ENCODE measurements around the gene RPL39. TPM values are rescaled to one million over a fixed set of nuclear protein-coding genes. Genes with fewer than 3 reads are reported as not detected.

Gene RPL39
- polyA plus RNA-seq, 1 experiment = 2,333 TPM

GRCh38 chrX:119801253-119802221 lies 10.1 kb upstream of the RPL39 start:
- no peak overlapping the region for H3K4me3 ChIP-seq (ENCODE audit: low read depth, low read length)

DNA sequence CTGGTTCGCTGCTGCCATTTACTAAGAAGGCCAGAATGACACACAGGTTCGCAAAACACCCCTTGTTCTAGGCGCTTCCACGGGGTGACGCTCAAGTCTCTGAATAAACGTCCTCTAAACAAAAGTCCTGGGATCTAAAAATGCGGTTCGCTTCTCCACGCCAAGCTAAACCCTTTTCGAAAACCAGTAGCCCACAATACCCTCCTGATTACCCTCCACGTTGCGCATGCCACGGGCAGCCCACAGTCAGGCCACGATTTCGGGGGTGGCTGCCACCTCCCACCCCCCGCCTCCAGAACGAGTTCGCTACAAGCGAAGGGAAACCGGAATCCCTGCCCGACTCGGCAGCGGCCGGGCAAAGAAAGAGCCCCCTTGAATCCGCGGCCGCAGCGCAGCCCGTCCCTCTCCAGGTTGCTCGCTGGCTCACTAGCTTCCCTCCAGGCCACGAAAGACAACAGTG lies 423 bp downstream of the RPL39 start:
- H3K27me3 ChIP-seq (ENCODE audit: control insufficient read depth, insufficient read depth, low read length) = no peaks in the 10 kb centered on the region
- TF ChIP-seq CTCF (IDR thresholded peaks at IDR 0.05; ENCODE audit: low read depth, low read length) = no peak; the same call in 1 of the 2 replicates
- DNase-seq (ENCODE audit: low read depth, low spot score) = no peak
- peak overlapping the region; percentile 75 for H3K27ac ChIP-seq (ENCODE audit: low read depth, low read length)
- ChIA-PET POLR2A (interaction anchor here (0.5 to 1.9 kb wide), 14 partner anchors 11 to 460 kb away, joined by 3 to 28 read pairs (median 4); partner anchors contain the start of genes NDUFA1, RNF113A, SOWAHD and UPF3B), CTCF (interaction anchor here (0.5 to 1.8 kb wide), 3 partner anchors 37 to 279 kb away, joined by 3 to 4 read pairs (median 3); partner anchors contain the start of gene UPF3B)
- H3K4me3 ChIP-seq (ENCODE audit: low read depth, low read length) = peak overlapping the region; percentile 75
- no peaks in the 10 kb centered on the region for H3K9me3 ChIP-seq (ENCODE audit: control insufficient read depth, insufficient read depth, low read length)

More at GRCh38 chrX:119801253-119802221, 10.1 kb upstream of the RPL39 start:
- no peak for DNase-seq (ENCODE audit: low read depth, low spot score)
- Histone ChIP-seq H3K27me3 (ENCODE audit: control insufficient read depth, insufficient read depth, low read length) (no peaks in the 10 kb centered on the region), H3K27ac (ENCODE audit: low read depth, low read length) (no peak overlapping the region), H3K9me3 (ENCODE audit: control insufficient read depth, insufficient read depth, low read length) (no peaks in the 10 kb centered on the region)
- CTCF ChIA-PET = no interaction called here
- POLR2A ChIA-PET = no interaction called here
- TF ChIP-seq CTCF (IDR thresholded peaks at IDR 0.05; ENCODE audit: low read depth, low read length) = no peak

GRCh38 chrX:119784747-119785446 lies 6.5 kb downstream of the RPL39 start:
- no peak overlapping the region for H3K27ac ChIP-seq (ENCODE audit: low read depth, low read length)
- no peaks in the 10 kb centered on the region for H3K27me3 ChIP-seq (ENCODE audit: control insufficient read depth, insufficient read depth, low read length)
- TF ChIP-seq CTCF (IDR thresholded peaks at IDR 0.05; ENCODE audit: low read depth, low read length) = peak; percentile 59
- H3K9me3 ChIP-seq (ENCODE audit: control insufficient read depth, insufficient read depth, low read length) = no peaks in the 10 kb centered on the region
- POLR2A ChIA-PET = interaction anchor here (0.7 to 1.1 kb wide), 5 partner anchors 10 to 178 kb away, joined by 3 to 13 read pairs (median 4); partner anchors contain the start of genes SEPTIN6 and UPF3B
- no peak for DNase-seq (ENCODE audit: low read depth, low spot score)
- CTCF ChIA-PET = interaction anchor here (0.6 to 1.1 kb wide), 8 partner anchors 23 to 271 kb away, joined by 3 to 5 read pairs (median 4); partner anchors contain the start of gene UPF3B
- no peak overlapping the region for H3K4me3 ChIP-seq (ENCODE audit: low read depth, low read length)

- H3K4me3 ChIP-seq (ENCODE audit: low read depth, low read length) = no peak overlapping the region
- no peaks in the 10 kb centered on the region for H3K27me3 ChIP-seq (ENCODE audit: control insufficient read depth, insufficient read depth, low read length)
- POLR2A ChIA-PET = no interaction called here
- DNase-seq (ENCODE audit: low read depth, low spot score) = no peak
- TF ChIP-seq CTCF (IDR thresholded peaks at IDR 0.05; ENCODE audit: low read depth, low read length) = no peak
- CTCF ChIA-PET = interaction anchor here (1.0 kb wide), 1 partner anchor 173 kb away, joined by 3 read pairs; no protein-coding TSS in a partner anchor
- no peak overlapping the region for H3K27ac ChIP-seq (ENCODE audit: low read depth, low read length)
- H3K9me3 ChIP-seq (ENCODE audit: control insufficient read depth, insufficient read depth, low read length) = no peaks in the 10 kb centered on the region
These were observed 8.4 kb downstream of the RPL39 start for GRCh38 chrX:119783026-119783425.

Measured in AG04450 (cell line).